HG02759 (cell line): Measurements from ENCODE around the gene SOST.

Source experiments
- ATAC-seq: cut with Tn5 transposase; IDR thresholded peaks from one replicate; pipeline ENCODE4 v1.9.1; 2021; ENCODE audit warnings: mild to moderate bottlenecking, moderate library complexity; ENCODE audit not compliant: unreplicated experiment

The SOST gene

DNA sequence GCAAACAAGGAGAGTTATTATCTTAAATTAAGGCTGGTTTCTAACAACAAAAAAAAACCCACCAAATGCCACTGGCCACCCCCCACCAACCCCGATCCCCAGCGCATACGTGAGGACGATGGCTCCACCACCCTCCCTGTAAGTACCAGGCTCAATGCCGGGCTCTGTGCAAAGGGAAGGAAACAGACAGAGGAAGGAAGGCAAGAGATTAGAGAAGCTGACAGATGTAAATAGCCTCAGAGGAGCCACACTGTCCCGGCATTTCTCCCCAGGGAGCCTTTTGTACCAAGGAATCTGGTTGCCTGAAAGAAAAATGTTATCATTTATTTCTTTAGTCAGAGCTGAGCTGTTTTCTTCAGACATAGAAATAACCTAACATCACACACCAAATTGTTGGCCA is 13.1 kb downstream of the SOST start:
- ATAC-seq = no peak

DNA sequence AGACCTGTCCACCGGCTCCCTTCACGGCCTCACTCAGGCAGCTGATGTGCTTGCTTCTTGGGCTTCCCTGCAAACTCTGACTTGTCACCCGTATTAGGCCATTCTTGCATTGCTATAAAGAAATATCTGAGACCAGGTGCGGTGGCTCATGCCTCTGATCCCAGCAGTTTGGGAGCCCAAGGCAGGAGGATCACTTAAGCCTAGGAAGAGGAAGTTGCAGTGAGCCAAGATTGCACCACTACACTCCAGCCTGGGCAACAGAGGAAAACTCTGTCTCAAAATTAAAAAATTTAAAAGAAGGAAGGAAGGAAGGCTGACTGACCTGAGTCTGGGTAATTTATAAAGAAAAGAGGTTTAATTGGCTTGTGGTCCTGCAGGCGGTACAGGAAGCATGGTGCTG is 17.0 kb downstream of the SOST start:
- ATAC-seq = no peak

DNA sequence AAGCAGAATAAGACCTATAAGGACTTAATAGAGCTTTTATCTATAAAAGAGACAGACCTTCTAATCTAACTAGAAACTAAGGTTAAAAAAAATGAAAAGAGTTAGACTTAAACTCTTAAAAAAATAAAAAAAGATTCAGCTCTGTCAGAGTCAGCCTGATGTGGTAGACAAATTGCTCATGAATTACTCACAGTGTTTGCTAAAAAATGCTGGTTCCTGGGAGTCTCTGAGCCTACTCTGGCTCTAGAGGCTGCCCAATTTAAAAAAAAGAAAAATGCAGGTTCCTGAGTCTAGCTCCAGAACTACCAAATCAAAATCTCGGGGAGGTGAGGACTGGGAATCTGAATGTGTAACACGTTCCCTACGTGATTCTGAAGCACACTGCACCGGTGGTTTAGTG is 18.1 kb downstream of the SOST start:
- no peak for ATAC-seq

DNA sequence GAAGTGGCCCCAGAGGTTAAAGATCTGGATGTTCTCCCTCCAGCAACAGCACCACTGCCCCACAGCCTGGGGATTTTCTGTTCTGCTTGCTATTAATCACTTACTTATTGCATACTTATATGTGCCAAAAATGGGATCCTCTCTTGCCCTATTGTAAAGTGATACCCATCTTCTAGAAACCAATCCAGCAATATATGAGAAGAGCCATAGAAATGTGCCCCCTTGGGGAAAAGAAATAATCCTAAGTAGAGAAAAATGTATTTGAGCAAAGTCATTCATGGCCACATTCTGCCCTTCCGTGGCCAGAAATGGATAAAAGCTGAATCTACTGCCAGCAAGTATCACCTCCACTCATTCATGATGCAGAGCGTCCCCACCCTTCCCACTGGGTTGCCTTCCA is 20.9 kb downstream of the SOST start:
- no peak for ATAC-seq

DNA sequence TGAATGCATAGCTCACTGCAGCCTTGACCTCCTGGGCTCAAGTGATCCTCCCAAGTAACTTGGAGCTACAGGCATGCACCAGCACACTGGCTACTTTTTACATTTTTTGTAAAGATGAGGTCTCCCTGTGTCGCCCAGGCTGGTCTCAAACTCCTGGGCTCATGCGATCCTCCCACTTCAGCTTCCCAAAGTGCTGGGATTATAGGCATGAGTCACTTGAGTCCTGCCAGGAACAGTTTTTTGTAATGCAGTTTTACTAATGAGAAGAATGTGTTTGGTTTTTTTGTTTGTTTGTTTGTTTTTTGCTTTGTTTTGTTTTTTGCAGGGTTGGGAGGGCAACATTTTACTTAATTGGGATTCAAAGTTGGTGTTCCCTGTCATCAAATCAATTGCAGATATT is 22.2 kb downstream of the SOST start:
- no peak for ATAC-seq

DNA sequence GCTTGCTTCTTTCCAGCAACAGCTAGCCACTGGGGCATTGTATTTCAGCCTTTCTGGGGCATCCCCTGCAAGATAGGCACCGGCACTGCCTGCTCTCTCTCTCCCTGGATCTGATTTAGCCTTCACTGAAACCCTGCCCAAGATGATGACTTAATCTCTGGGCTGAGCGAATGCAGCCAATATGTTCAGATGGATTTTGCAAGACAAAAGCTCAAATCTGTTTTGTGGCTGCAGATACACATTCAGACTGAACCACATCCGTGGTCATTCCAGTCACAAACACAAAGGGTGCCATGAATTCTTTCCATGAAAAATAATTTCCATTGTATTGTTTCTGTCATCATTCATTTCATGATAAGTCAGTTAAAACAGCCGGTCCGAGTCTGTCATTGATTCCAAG is 24.2 kb downstream of the SOST start:
- no peak for ATAC-seq

DNA sequence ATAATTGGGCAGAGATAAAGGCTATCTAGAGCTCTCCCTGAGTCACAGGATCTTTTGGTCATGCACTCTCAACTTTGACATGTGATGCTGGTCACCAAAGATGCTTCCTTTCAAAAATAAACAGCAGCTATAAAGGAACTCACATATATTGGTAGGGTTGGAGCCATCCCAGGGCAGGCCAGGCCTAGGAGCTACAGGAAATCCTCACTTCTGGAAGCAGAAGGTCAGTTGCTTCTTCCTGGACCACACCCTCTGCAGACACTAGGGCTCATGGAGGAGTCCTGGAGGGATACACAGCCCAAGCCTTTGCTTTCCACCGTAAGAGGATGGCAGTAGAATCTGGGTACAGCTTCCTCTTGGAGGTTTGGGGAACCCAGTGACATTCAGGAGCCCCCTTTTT is 24.6 kb downstream of the SOST start:
- no peak for ATAC-seq

DNA sequence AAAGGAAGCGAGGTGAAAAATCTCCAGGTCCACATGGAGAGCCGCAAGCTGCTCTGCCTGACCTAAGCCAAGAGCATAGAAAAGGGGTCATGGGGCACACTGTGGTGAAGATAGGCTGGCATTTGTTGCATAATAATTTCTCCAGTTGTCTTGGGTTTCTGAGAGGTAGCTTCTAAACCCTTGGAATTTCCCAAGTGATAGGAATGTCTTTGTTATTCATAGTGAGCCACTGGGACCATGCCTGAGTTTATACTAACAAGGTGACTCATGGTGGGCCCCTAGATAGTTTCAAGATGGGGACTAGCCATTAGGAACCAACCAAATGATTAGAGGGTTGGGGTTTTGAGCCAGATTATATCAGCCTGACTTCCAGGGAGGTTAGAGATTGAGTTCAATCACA is 25.6 kb downstream of the SOST start:
- ATAC-seq = no peak

DNA sequence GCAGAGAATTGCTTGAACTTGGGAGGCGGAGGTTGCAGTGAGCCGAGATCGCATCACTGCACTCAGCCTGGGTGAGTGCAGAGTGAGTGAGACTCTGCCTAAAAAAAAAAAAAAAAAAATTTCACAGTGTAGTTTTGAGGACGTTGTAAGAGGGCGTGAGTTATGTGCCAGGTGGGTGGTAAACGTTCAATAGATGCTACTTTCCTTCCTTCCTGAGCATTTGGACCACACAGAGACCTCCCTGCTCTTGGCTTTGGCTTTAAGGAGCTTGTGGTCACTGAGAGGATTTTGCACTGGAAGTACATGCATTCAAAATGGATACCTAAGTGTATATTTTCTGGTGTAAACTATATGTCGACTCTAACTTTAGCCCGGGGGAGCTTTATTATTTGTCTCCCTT is 30.5 kb downstream of the SOST start:
- no peak for ATAC-seq

DNA sequence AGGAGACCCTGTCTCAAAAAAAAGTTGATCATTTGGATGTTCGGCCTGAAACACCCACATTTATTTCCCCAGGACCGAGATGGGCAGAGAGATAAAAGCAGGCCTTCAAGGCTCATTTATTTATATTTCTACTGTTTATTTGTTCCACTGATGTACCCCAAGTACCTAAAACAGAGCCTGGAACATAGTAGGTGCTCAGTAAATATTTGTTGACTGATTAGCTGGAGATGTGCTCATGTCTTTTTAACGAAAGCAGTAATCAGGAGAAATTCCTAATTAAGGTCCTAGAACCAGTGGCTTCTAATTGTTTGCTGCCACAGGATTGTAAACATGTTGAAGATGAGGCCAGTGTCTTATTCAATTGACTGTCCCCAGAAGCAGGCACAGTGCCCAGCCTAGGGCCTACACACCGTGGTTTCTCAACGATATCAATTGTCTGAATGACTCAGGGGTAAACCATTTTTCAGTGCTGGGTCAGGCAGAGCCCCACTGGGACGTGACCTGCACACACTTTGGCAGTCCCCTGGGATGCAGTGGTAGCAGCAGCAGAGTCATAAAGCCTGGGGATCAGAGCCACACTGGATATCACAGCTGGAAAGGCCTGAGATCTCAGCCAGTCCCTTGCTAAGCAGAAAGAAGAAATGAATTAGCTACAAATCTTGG is 34.8 kb downstream of the SOST start:
- ATAC-seq = no peak

DNA sequence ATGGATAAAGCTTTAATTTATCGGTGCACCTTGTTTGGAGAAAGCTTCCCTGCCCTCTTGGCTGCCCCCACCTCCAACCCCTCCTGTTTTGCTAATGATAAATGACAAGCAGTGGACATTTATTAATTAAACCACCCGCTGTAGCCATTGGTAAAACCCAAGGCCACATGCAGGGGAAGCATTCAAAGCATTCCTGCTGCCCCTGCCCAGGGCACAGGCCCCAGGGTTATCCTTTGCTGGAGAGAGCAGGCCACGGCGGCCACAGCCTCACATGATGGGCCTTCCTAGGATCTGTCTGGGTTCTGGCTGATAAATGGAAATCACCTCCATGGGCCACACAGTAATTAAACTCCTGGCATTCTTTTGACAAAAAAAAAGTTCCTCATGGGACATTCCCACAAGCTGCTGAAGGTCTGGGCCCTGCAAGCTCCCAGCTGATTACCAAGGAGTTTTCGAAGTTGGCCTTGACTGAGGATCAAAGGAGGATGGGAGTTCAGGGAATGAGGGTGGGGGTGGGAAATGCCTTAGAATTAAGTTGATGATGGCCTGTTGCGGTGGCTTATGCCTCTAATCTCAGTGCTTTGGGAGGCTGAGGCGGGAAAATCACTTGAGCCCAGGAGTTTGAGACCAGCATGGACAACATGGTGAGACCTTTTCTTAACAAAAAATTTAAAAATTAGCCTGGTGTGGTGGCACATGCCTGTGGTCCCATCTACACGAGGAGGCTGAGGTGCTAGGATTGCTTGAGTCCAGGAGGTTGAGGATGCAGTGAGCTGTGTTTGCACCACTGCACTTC is 35.5 kb downstream of the SOST start:
- no peak for ATAC-seq

DNA sequence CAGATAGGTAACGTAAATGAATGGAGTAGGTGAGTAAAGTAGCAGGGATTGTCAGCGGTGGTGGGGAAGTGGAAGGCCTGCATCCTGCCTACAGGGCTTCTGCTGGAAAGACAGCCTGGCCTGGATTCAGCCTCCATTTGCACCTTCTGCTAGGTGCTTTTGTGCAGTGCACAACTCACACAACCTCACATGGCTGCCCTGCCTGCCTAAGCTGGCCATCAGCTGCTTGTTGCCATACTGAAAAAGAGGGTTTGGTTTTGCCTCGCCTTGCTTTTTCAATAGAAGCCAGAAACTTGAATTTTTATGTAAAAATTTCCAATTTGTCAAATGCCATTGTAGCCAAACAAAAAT is 36.3 kb downstream of the SOST start:
- ATAC-seq = no peak

DNA sequence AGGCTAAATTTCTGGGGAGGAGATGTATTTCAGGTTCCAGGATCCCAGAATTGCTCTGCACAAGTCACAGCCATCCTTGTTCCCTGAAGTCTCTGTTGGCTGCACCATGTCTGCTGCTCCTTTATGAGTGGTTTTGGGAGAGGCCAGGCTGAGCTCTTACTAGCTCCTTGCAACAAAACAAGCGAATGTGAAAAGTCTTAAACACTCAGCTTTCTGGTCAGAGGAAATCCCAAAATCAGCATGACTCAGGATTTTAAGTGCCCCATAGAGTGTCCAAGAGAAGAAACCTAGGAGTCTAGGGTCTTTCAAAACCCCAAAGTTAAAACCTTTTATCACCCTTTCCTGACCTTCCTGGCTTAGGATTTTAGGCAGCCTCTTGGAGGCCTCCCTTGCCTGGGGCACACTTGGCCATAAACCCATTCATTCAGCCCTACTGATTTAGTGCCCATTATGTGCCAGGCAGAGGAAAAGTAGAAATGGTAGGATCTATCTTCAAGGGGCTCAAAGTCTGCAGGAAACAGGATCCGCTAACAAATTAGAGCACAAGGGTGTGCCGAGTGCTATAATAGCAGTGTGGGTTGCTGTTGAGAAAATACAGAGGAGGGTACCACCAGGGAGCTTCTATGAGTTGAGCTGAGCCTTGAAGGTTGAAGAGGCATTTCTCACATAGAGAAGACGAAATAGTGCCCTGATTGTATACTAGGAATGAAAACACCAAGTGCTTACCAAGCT is 36.9 kb downstream of the SOST start:
- no peak for ATAC-seq

DNA sequence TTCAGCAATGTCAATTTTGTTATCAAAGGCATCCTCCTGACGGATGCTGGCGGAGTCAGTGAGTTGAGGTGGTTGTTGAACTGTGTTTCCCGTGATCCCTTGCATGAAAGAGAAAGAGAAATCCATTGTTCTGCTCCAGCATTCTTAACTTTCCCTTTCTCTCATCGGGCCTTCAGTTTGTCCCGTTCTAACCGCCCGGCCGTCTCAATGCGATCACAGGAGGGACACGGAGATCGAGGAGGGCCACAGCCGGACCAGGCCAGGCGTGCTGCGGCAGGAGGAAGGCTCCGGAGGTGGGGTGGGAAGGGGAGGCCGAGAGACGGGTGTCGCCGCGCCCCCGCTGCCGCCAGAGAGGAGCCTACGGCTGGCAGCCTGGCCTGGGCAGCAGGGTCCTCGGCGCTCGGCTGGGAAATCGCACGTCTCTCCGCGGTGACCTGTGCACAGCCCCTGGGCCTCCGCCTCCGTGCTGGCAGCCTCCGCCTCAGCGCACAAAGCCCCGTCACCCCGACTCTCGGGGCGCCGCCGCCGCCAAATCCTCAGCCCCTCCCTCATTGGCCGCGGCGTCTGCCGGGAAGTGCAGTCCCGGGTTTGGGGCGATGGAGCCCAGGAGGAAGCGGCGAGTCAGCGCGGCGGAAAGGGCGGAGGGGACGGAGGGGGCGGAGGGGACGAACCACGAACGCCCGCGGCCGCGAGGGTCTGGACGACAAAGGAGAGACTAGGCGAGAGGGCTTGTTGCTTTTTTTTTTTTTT is 38.1 kb downstream of the SOST start:
- peak; percentile 79 for ATAC-seq

DNA sequence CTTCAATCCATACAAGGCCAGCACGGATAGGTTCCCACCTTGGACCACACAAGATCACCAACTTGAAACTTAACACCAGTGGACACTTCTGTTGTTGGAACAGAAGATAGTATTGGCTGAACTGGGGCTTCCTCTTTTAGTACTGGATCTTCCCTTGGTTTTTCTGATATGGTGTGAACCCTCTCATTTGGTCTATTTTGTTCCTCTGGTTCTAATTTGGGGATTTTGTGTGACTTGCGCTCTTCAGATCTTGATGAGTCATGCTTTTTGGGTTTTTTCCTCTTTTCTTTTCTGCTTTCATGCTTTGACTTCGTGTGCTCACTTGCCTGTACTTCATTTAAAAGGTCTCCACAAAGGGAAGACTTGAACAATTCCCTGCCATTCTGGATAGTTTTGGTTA is 39.0 kb downstream of the SOST start:
- no peak for ATAC-seq

DNA sequence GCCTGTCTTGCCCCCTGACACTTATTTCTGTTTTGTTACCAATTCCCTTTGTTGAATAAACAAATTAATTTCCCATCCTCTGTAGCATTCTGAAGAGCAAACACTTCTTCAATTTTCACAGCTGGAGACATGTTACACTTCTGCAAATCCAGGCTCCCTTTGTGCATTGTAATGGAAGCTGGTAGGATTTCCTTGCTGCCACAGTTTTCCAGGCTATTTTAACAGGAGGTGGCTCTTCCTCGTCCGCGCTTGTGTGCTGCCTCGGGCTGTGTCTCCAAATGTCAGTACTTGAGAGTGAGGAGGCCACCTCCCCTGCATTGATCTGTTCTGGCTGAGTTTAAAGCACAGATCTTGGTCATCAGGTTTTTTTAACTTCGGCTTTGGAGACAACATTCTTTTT is 40.0 kb downstream of the SOST start:
- no peak for ATAC-seq

DNA sequence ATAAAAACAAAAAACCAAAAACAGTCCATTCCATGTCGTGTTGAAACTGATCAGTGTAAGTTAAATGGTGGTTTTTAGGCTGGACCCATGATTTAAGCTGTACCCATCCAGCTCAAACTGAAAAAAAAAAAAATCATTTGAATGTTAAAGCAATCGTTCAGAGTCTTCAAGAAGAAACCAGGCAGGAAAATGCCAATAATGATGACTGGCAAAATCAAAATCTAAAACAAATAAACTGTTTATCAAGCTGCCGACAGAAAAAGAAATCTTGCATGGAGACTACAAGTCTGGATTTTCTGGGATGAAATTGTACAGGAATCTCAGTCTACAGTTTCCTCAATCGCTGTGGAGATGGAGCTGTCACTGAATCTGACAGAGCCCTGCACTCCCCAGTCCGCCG is 40.7 kb downstream of the SOST start:
- ATAC-seq = no peak

DNA sequence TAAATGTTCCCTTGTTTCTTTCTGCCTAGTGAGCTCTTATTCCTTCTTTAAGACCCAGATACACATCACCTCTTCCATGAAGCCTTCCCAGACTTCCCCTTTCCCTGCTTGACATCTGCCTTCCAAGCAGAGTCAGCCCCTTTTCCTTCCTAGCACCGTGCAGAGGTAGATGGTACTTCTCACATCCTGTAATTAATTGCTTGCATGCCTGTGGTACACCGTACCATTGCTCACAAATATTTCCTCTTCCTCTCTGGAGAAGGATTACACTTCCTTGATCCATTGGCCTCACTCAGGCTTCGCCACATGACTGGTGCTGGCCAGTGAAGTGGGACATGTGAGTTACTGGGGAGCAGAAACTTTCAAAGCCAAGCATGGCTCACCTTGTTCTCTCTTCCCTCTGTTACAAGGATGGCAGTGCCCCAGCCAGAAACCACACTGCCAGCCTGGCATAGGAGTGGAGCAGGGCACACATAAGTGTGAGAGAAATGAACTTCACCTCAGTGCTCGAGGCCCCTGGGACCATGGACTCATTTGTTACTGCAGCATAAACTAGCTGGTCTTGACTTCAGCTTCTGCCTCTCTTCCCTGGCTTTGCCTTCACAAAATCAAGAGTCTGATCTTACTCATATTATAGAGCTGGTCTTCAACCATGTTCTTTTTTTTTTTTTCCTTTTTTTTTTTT is 44.0 kb downstream of the SOST start:
- ATAC-seq = no peak

DNA sequence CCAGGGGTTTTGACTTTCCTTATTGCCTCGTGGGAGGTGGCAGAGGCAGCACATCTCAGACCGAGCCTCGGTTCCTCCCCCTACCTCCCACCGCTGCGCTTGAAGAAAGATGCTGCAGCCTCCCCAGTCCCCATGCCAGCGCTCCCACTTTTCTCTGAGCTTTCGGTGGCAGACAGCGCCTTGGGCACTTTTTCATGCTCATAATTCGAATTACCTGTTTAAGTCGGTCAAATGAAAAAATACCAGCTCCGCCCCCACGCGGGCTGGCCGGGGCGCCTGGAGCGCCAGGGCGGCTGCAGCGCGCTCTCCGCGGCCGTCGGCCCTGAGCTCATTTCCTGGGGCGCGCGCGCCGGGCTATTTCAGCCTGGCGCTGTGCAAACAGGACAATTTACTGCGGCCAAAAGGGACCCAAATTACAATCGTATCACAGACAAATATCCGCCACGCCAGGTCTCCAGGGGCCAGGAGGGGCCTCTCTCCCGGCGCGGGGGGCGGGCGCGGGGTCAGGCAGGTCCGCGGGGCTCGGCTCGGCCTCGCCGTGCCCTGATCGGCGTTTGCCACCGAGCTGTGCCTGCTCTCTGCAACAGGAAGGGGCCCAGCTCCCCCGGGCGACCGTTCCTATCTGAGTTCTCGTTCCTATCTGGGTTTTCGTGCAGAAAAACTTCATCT is 45.0 kb downstream of the SOST start:
- ATAC-seq = no peak

DNA sequence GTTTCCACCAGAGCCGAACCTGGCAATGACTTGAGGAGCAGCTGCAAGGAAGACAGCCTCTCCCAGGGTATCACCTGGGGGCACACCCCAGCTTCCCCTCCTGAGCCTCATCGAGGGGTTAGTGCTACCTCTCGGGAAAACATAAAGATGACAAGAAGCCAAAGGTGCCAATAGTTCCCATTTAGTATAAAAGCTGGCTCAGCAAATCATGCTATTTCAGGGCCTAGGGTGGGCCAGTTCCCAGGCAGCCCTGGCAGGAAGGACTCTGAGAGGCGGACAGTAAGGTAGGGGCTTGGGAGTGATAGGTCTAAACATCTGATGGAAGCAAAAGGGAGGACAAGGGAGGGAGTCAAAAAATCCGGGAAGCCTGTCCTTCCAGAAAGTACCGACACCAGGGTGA is 46.2 kb downstream of the SOST start:
- no peak for ATAC-seq
